AG08395 (cell line): ENCODE measurements around the gene MAGEB1.

Experiments
- DNase-seq: peaks from one replicate; pipeline ENCODE4 v3.0.0; 2012; ENCODE audit warnings: mixed read lengths, low spot score

MAGEB1 gene

DNA sequence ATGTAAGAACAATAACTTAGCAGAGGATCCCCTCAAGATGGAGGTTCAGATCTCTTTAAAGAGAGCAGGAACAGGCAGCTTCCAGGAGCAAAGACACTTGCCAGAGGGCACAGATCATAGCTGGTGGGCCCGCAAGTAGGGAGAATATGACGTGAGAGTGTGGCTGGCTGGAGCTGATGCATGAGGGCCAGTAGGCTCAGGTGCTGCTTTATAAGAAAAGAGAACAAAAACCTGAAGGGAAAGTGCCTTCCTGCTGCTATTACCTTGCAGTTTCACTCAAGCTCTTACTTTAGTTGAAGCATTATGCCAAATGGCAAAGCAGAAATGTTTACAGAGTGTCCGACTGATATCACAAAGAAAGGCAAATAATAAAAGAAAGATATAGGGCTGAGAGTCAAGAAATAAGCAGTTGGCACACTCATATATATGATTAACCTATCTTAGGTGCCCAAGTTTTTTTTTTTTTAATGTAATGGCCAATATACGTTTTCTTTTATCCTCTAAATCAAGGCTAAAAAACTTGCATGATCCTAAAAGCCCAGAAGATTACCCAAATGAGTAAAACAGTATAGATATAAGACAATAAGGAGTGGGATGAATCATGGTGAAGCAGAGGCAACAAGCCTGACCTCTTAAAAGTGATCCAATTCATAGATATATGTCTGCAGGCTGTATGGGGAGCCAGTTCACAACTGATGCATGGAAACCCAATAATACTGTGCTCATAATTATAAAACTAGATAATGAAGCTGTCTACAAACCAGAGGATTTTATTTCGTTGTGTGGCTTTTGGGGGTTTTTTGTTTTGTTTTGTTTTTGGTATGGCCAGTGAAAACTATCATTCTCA is 49.7 kb downstream of the MAGEB1 start:
- no peak for DNase-seq

DNA sequence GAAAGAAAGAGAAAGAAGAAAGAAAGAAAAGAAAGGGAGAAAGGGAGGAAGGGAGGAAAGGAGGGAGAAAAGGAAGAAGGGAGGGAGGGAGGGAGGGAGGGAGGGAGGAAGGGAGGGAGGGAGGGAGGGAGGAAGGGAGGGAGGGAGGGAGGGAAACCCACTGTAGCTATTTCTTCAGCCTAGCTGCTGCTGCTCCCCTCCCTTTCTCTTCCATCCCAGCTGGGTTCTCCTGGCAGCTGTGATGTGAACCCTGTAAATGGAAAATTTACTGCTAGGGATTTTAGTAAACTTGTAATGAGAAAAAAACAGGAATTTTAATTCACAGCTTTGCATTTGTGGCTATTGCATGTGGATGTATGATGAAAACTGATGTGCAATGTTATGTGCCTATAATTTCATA is 54.3 kb downstream of the MAGEB1 start:
- no peak for DNase-seq
